Ishikawa (cell line): Measurements from ENCODE around the gene DENND1B.

ENCODE experiments used
- CEBPB ChIP-seq: IDR thresholded peaks from 2 replicates; pipeline ENCODE4 v1.6.1; 2012
- CREB1 ChIP-seq: IDR thresholded peaks from 2 replicates; pipeline ENCODE4 v1.6.1; 2012; ENCODE audit warnings: low read depth
- EGR1 ChIP-seq: IDR thresholded peaks from 2 replicates; pipeline ENCODE4 v1.6.1; 2012
- EP300 ChIP-seq: IDR thresholded peaks from 2 replicates; pipeline ENCODE4 v1.6.1; 2012; ENCODE audit warnings: borderline replicate concordance
- MAX ChIP-seq: IDR thresholded peaks from 2 replicates; pipeline ENCODE4 v1.6.1; 2012
- RAD21 ChIP-seq: IDR thresholded peaks from 2 replicates; pipeline ENCODE4 v1.6.1; 2012; ENCODE audit warnings: low read depth
- TAF1 ChIP-seq: IDR thresholded peaks from 2 replicates; pipeline ENCODE4 v1.6.1; 2012; ENCODE audit warnings: low read depth, mild to moderate bottlenecking
- TCF12 ChIP-seq: IDR thresholded peaks from 2 replicates; pipeline ENCODE4 v1.6.1; 2012; ENCODE audit warnings: low read depth
- TEAD4 ChIP-seq: IDR thresholded peaks from 2 replicates; pipeline ENCODE4 v1.6.1; 2012

GRCh38 chr1:197781968-197782721, 6.9 kb upstream of the DENND1B start:
- no peak for TF ChIP-seq TAF1
- no peak for TF ChIP-seq EP300
- TF ChIP-seq RAD21 = no peak
- TF ChIP-seq CREB1 = no peak
- TF ChIP-seq MAX = no peak
- TF ChIP-seq TEAD4 = no peak
- no peak for TF ChIP-seq TCF12
- no peak for TF ChIP-seq CEBPB
- TF ChIP-seq EGR1 = no peak
